ENCODE data around the gene ZNF865.

ZNF865 gene

GRCh38 chr19:55616395-55616875 lies 11.0 kb downstream of the ZNF865 start:
- Histone ChIP-seq H3K9me3 (no peaks in the 10 kb centered on the region), H3K27me3 (no peaks in the 10 kb centered on the region), H3K4me3 (ENCODE audit: low read depth, low read length) (no peak overlapping the region), H3K4me1 (no peaks in the 10 kb centered on the region), H3K36me3 (peaks cover 19% of the 10 kb centered on the region)
- TF ChIP-seq, protein P1, sequence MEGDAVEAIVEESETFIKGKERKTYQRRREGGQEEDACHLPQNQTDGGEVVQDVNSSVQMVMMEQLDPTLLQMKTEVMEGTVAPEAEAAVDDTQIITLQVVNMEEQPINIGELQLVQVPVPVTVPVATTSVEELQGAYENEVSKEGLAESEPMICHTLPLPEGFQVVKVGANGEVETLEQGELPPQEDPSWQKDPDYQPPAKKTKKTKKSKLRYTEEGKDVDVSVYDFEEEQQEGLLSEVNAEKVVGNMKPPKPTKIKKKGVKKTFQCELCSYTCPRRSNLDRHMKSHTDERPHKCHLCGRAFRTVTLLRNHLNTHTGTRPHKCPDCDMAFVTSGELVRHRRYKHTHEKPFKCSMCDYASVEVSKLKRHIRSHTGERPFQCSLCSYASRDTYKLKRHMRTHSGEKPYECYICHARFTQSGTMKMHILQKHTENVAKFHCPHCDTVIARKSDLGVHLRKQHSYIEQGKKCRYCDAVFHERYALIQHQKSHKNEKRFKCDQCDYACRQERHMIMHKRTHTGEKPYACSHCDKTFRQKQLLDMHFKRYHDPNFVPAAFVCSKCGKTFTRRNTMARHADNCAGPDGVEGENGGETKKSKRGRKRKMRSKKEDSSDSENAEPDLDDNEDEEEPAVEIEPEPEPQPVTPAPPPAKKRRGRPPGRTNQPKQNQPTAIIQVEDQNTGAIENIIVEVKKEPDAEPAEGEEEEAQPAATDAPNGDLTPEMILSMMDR (IDR thresholded peaks at IDR 0.05; ENCODE audit: low read depth, low read length), result no peak
- DNase-seq, result no peak

GRCh38 chr19:55617426-55617825 lies 12.0 kb downstream of the ZNF865 start:
- Histone ChIP-seq H3K36me3 (peaks cover 19% of the 10 kb centered on the region), H3K4me3 (ENCODE audit: low read depth, low read length) (no peak overlapping the region), H3K4me1 (no peaks in the 10 kb centered on the region), H3K9me3 (no peaks in the 10 kb centered on the region), H3K27me3 (no peaks in the 10 kb centered on the region)
- TF ChIP-seq, protein P1 (IDR thresholded peaks at IDR 0.05; ENCODE audit: low read depth, low read length), result no peak
- DNase-seq, result no peak

DNA sequence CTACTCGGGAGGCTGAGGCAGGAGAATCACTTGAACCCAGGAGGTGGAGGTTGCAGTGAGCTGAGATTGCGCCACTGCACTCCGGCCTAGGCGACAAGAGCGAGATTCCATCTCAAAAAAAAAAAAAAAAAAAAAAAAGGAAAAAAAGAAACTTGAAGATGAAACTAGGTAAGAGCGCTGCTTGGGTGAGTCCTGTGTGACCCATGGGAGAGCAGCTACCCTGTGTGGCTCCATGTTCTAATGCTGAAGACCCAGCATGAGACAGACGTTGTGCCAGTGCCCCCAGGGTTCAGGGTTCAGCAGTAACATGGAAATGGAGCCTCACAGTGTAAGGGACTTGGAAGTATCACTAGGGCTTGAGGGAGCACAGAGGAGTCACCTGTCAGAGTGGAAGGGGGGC lies 13.0 kb downstream of the ZNF865 start:
- no peak for DNase-seq
- H3K4me1 ChIP-seq, result no peaks in the 10 kb centered on the region
- no peak overlapping the region for H3K4me3 ChIP-seq (ENCODE audit: low read depth, low read length)
- H3K36me3 ChIP-seq, result peaks cover 19% of the 10 kb centered on the region
- H3K9me3 ChIP-seq, result no peaks in the 10 kb centered on the region
- no peaks in the 10 kb centered on the region for H3K27me3 ChIP-seq
- TF ChIP-seq, protein P1 (IDR thresholded peaks at IDR 0.05; ENCODE audit: low read depth, low read length), result no peak

- H3K36me3 ChIP-seq, result peaks cover 19% of the 10 kb centered on the region
- H3K9me3 ChIP-seq, result no peaks in the 10 kb centered on the region
- no peak overlapping the region for H3K4me3 ChIP-seq (ENCODE audit: low read depth, low read length)
- no peak for DNase-seq
- H3K4me1 ChIP-seq, result no peaks in the 10 kb centered on the region
- TF ChIP-seq, protein P1 (IDR thresholded peaks at IDR 0.05; ENCODE audit: low read depth, low read length), result no peak
- no peaks in the 10 kb centered on the region for H3K27me3 ChIP-seq
These were observed 13.8 kb downstream of the ZNF865 start for GRCh38 chr19:55619286-55619685.

GRCh38 chr19:55620410-55621204 lies 15.2 kb downstream of the ZNF865 start:
- DNase-seq, result no peak
- Histone ChIP-seq H3K4me1 (no peaks in the 10 kb centered on the region), H3K27me3 (no peaks in the 10 kb centered on the region), H3K9me3 (no peaks in the 10 kb centered on the region), H3K4me3 (ENCODE audit: low read depth, low read length) (no peak overlapping the region), H3K36me3 (peaks cover 14% of the 10 kb centered on the region)
- TF ChIP-seq, protein P1 (IDR thresholded peaks at IDR 0.05; ENCODE audit: low read depth, low read length), result no peak

- Histone ChIP-seq H3K4me1 (no peaks in the 10 kb centered on the region), H3K36me3 (peaks cover 9% of the 10 kb centered on the region), H3K27me3 (no peaks in the 10 kb centered on the region), H3K4me3 (ENCODE audit: low read depth, low read length) (no peak overlapping the region), H3K9me3 (no peaks in the 10 kb centered on the region)
- TF ChIP-seq, protein P1 (IDR thresholded peaks at IDR 0.05; ENCODE audit: low read depth, low read length), result no peak
- no peak for DNase-seq
These were observed 15.8 kb downstream of the ZNF865 start for GRCh38 chr19:55621205-55621672.
